WTC11 (cell line): ENCODE data around the gene SOD1. TPM values are rescaled to one million over a fixed set of nuclear protein-coding genes. Genes with fewer than 3 reads are reported as not detected.

Experiments used
- ATAC-seq: fragments of 200-7000 bp; cut with Tn5 transposase; 2 replicates; pipeline ENCODE4 v1.10.0; 2021; ENCODE audit warnings: mild to moderate bottlenecking, moderate library complexity
- CTCF ChIA-PET: fragments of 300-600 bp; sonication (Branson Sonifier 250); formaldehyde crosslinking; loops from one replicate; lab custom pipeline; 2021; ENCODE audit warnings: antibody characterized with exemption; lab: Charles Lee
- POLR2A ChIA-PET: fragments of 350-600 bp; sonication (Branson Sonifier 250); formaldehyde crosslinking; loops from one replicate; lab custom pipeline; 2021; ENCODE audit warnings: antibody characterized with exemption; lab: Charles Lee
- DNase-seq: peaks from one replicate; pipeline ENCODE4 v3.0.0; 2021; ENCODE audit warnings: low spot score
- H3K27ac Mint-ChIP-seq: 2 replicates; pipeline ENCODE4 v1.8.0; 2021; ENCODE audit warnings: mixed read lengths
- H3K27me3 Mint-ChIP-seq: 2 replicates; pipeline ENCODE4 v1.8.0; 2021; ENCODE audit warnings: low read depth, mild to moderate bottlenecking, moderate library complexity, mixed read lengths
- H3K36me3 Mint-ChIP-seq: 2 replicates; pipeline ENCODE4 v1.8.0; 2021; ENCODE audit warnings: mixed read lengths
- H3K4me1 Mint-ChIP-seq: 2 replicates; pipeline ENCODE4 v1.8.0; 2022; ENCODE audit warnings: mixed read lengths
- H3K4me3 Mint-ChIP-seq: 2 replicates; pipeline ENCODE4 v1.8.0; 2021; ENCODE audit warnings: mild to moderate bottlenecking, moderate library complexity, mixed read lengths
- H3K9me3 Mint-ChIP-seq: 2 replicates; pipeline ENCODE4 v1.8.0; 2021; ENCODE audit warnings: mixed read lengths
- ATF1 ChIP-seq: sonication (generic); formaldehyde crosslinking; IDR thresholded peaks from 2 replicates; pipeline ENCODE4 v1.8.1; 2023; ENCODE audit warnings: mild to moderate bottlenecking, moderate library complexity, missing genetic modification reagents
- ATF6 ChIP-seq: sonication (generic); formaldehyde crosslinking; IDR thresholded peaks from 2 replicates; pipeline ENCODE4 v1.8.1; 2023; ENCODE audit warnings: mild to moderate bottlenecking, missing genetic modification reagents
- E2F1 ChIP-seq: sonication (generic); formaldehyde crosslinking; IDR thresholded peaks from 2 replicates; pipeline ENCODE4 v1.8.0; 2022; ENCODE audit warnings: mild to moderate bottlenecking, missing genetic modification reagents
- ETV6 ChIP-seq: sonication (generic); formaldehyde crosslinking; IDR thresholded peaks from 2 replicates; pipeline ENCODE4 v1.8.1; 2022; ENCODE audit warnings: mild to moderate bottlenecking, missing genetic modification reagents
- GTF2I ChIP-seq: fragments of 250-450 bp; sonication (Bioruptor Pico); conservative IDR thresholded peaks from 2 replicates; pipeline ENCODE4 v1.4.0; 2021; ENCODE audit warnings: mild to moderate bottlenecking
- HMGXB4 ChIP-seq: sonication (generic); formaldehyde crosslinking; IDR thresholded peaks from 2 replicates; pipeline ENCODE4 v1.8.1; 2023; ENCODE audit warnings: mild to moderate bottlenecking, moderate library complexity, missing genetic modification reagents
- IRF1 ChIP-seq: sonication (generic); formaldehyde crosslinking; IDR thresholded peaks from 2 replicates; pipeline ENCODE4 v1.8.0; 2023; ENCODE audit warnings: missing genetic modification reagents
- JAZF1 ChIP-seq: fragments of 250-450 bp; sonication (Bioruptor Pico); IDR thresholded peaks from 2 replicates; pipeline ENCODE4 v1.9.0; 2021; ENCODE audit warnings: moderate library complexity, mild to moderate bottlenecking, inconsistent platforms
- JUN ChIP-seq: sonication (generic); formaldehyde crosslinking; IDR thresholded peaks from 2 replicates; pipeline ENCODE4 v1.8.0; 2023; ENCODE audit warnings: mild to moderate bottlenecking, missing genetic modification reagents
- KAT7 ChIP-seq: sonication (generic); formaldehyde crosslinking; IDR thresholded peaks from 2 replicates; pipeline ENCODE4 v1.8.1; 2023; ENCODE audit warnings: missing genetic modification reagents, mild to moderate bottlenecking, borderline replicate concordance
- NFE2L1 ChIP-seq: sonication (generic); formaldehyde crosslinking; IDR thresholded peaks from 2 replicates; pipeline ENCODE4 v1.8.1; 2023; ENCODE audit warnings: missing genetic modification reagents
- PREB ChIP-seq: sonication (generic); formaldehyde crosslinking; IDR thresholded peaks from 2 replicates; pipeline ENCODE4 v1.8.1; 2022; ENCODE audit warnings: mild to moderate bottlenecking, missing genetic modification reagents, moderate library complexity, borderline replicate concordance
- PRRX2 ChIP-seq: fragments of 250-450 bp; sonication (Bioruptor Pico); IDR thresholded peaks from 2 replicates; pipeline ENCODE4 v1.8.0; 2021; ENCODE audit warnings: mild to moderate bottlenecking
- RELA ChIP-seq: sonication (generic); formaldehyde crosslinking; IDR thresholded peaks from 2 replicates; pipeline ENCODE4 v1.8.1; 2022; ENCODE audit warnings: missing genetic modification reagents, mild to moderate bottlenecking, borderline replicate concordance
- SMAD3 ChIP-seq: sonication (generic); formaldehyde crosslinking; IDR thresholded peaks from 2 replicates; pipeline ENCODE4 v1.8.0; 2022; ENCODE audit warnings: missing genetic modification reagents, mild to moderate bottlenecking, borderline replicate concordance
- TEAD1 ChIP-seq: sonication (generic); formaldehyde crosslinking; IDR thresholded peaks from 2 replicates; pipeline ENCODE4 v1.8.0; 2022; ENCODE audit warnings: mild to moderate bottlenecking, missing genetic modification reagents
- ZNF121 ChIP-seq: sonication (generic); formaldehyde crosslinking; IDR thresholded peaks from 2 replicates; pipeline ENCODE4 v1.8.0; 2023; ENCODE audit warnings: missing genetic modification reagents
- ZNF138 ChIP-seq: sonication (generic); formaldehyde crosslinking; conservative IDR thresholded peaks from 2 replicates; pipeline ENCODE4 v1.8.1; 2022; ENCODE audit warnings: mild to moderate bottlenecking, moderate library complexity, missing genetic modification reagents
- ZNF263 ChIP-seq: sonication (generic); formaldehyde crosslinking; IDR thresholded peaks from 2 replicates; pipeline ENCODE4 v1.8.1; 2022; ENCODE audit warnings: low read depth, mild to moderate bottlenecking, moderate library complexity, missing genetic modification reagents
- ZNF281 ChIP-seq: sonication (generic); formaldehyde crosslinking; IDR thresholded peaks from 2 replicates; pipeline ENCODE4 v1.8.0; 2023; ENCODE audit warnings: mild to moderate bottlenecking, missing genetic modification reagents
- ZNF317 ChIP-seq: sonication (generic); formaldehyde crosslinking; IDR thresholded peaks from 2 replicates; pipeline ENCODE4 v1.8.1; 2023; ENCODE audit warnings: low read depth, mild to moderate bottlenecking, moderate library complexity, missing genetic modification reagents, borderline replicate concordance
- total RNA-seq: library from RNA; stranded (reverse); gene quantifications from 3 replicates; pipeline ENCODE4 v1.2.3, GENCODE V29; 2021

The SOD1 gene
- total RNA-seq, 1 experiment from 2014 or later = 181 TPM

- DNase-seq (no peak), ATAC-seq (no peak)
- H3K4me3 Mint-ChIP-seq = no peak overlapping the region
- peaks cover 21% of the 10 kb centered on the region for H3K9me3 Mint-ChIP-seq
- TF ChIP-seq TEAD1 (CRISPR knock-in tag) = no peak
- TF ChIP-seq HMGXB4 (CRISPR knock-in tag) = no peak
- no peak for TF ChIP-seq ZNF121 (CRISPR knock-in tag)
- no peak for TF ChIP-seq ZNF138 (CRISPR knock-in tag)
- TF ChIP-seq ATF1 (CRISPR knock-in tag) = no peak
- no peak for TF ChIP-seq GTF2I (CRISPR knock-in tag)
- no peak for TF ChIP-seq ZNF317 (CRISPR knock-in tag)
- no peak for TF ChIP-seq ETV6 (CRISPR knock-in tag)
- TF ChIP-seq JUN (CRISPR knock-in tag) = no peak
- TF ChIP-seq SMAD3 (CRISPR knock-in tag) = no peak
- ChIA-PET POLR2A (no interaction called here), CTCF (no interaction called here)
- no peaks in the 10 kb centered on the region; the same call in 1 of the 2 replicates for H3K27me3 Mint-ChIP-seq
- H3K4me1 Mint-ChIP-seq = no peaks in the 10 kb centered on the region
- H3K36me3 Mint-ChIP-seq = peaks cover 2% of the 10 kb centered on the region; the same call in 1 of the 2 replicates
- no peak overlapping the region for H3K27ac Mint-ChIP-seq
These were observed 43.3 kb upstream of the SOD1 start for GRCh38 chr21:31616216-31616615.

- ChIA-PET POLR2A (interaction anchor here (0.7 kb wide), 1 partner anchor 13 kb away, joined by 4 read pairs; no protein-coding TSS in a partner anchor), CTCF (no interaction called here)
- H3K9me3 Mint-ChIP-seq = peaks cover 16% of the 10 kb centered on the region
- TF ChIP-seq JAZF1 (no peak), RELA (CRISPR knock-in tag) (no peak), ZNF121 (CRISPR knock-in tag) (no peak), PREB (CRISPR knock-in tag) (no peak), ZNF281 (no peak), NFE2L1 (CRISPR knock-in tag) (no peak), PRRX2 (no peak), IRF1 (CRISPR knock-in tag) (no peak), E2F1 (CRISPR knock-in tag) (no peak), HMGXB4 (CRISPR knock-in tag) (no peak), KAT7 (CRISPR knock-in tag) (no peak), ZNF263 (CRISPR knock-in tag) (no peak), ATF6 (no peak)
These were observed 40.6 kb upstream of the SOD1 start for GRCh38 chr21:31618696-31619430.

More at GRCh38 chr21:31618696-31619430, 40.6 kb upstream of the SOD1 start:
- DNase-seq (no peak), ATAC-seq (no peak)
- no peak overlapping the region for H3K27ac Mint-ChIP-seq
- peaks cover 2% of the 10 kb centered on the region; the same call in 1 of the 2 replicates for H3K36me3 Mint-ChIP-seq
- no peak overlapping the region for H3K4me3 Mint-ChIP-seq
- no peaks in the 10 kb centered on the region for H3K4me1 Mint-ChIP-seq
- no peaks in the 10 kb centered on the region; the same call in 1 of the 2 replicates for H3K27me3 Mint-ChIP-seq
